MG63 (cell line): ENCODE results near the gene GNA12. TPM values are rescaled to one million over a fixed set of nuclear protein-coding genes. Genes with fewer than 3 reads are reported as not detected.
"Not testable (repeated sequence)": the region's sequence is repeated elsewhere in the genome, so short reads cannot be mapped to it uniquely, and the experiment has no call there.

Source experiments
- DNase-seq: peaks from one replicate; pipeline ENCODE4 v3.0.0-alpha.2; 2020
- H3K27me3 ChIP-seq: fragments of 250-450 bp; sonication (Bioruptor Pico); 2 replicates; pipeline ENCODE4 v1.5.1; 2020; ENCODE audit warnings: mild to moderate bottlenecking, moderate library complexity
- H3K36me3 ChIP-seq: fragments of 250-450 bp; sonication (Bioruptor Pico); 2 replicates; pipeline ENCODE4 v1.5.1; 2020; ENCODE audit warnings: mild to moderate bottlenecking, moderate library complexity
- H3K4me3 ChIP-seq: fragments of 250-450 bp; sonication (Bioruptor Pico); 2 replicates; pipeline ENCODE4 v1.5.1; 2020; ENCODE audit warnings: mild to moderate bottlenecking, moderate library complexity
- H3K9me3 ChIP-seq: fragments of 250-450 bp; sonication (Bioruptor Pico); 2 replicates; pipeline ENCODE4 v1.5.1; 2020; ENCODE audit warnings: mild to moderate bottlenecking, moderate library complexity
- total RNA-seq: library from RNA; depleted of rRNA; stranded (reverse); fragments of >200 nt; shearing (Covaris generic); gene quantifications from 2 replicates; pipeline ENCODE4 v1.2.3, GENCODE V29; 2014; ENCODE audit warnings: low replicate concordance

Gene GNA12
- total RNA-seq, 1 experiment from 2014 or later, result 49.1 TPM

GRCh38 chr7:2872296-2872874 lies 28.3 kb upstream of the GNA12 start:
- H3K36me3 ChIP-seq, result no peaks in the 10 kb centered on the region
- H3K27me3 ChIP-seq, result no peaks in the 10 kb centered on the region
- no peak for DNase-seq
- H3K9me3 ChIP-seq, result no peaks in the 10 kb centered on the region
- H3K4me3 ChIP-seq, result no peak overlapping the region

GRCh38 chr7:2870471-2870931 lies 26.4 kb upstream of the GNA12 start:
- Histone ChIP-seq H3K27me3 (no peaks in the 10 kb centered on the region), H3K36me3 (no peaks in the 10 kb centered on the region), H3K9me3 (no peaks in the 10 kb centered on the region), H3K4me3 (no peak overlapping the region)
- DNase-seq, result no peak

- Histone ChIP-seq H3K4me3 (no peak overlapping the region), H3K27me3 (no peaks in the 10 kb centered on the region), H3K36me3 (no peaks in the 10 kb centered on the region), H3K9me3 (no peaks in the 10 kb centered on the region)
- no peak for DNase-seq
Measured at GRCh38 chr7:2869981-2870380, 25.9 kb upstream of the GNA12 start.

GRCh38 chr7:2866601-2867000 lies 22.5 kb upstream of the GNA12 start:
- Histone ChIP-seq H3K9me3 (no peaks in the 10 kb centered on the region), H3K36me3 (no peaks in the 10 kb centered on the region), H3K4me3 (no peak overlapping the region), H3K27me3 (no peaks in the 10 kb centered on the region)
- no peak for DNase-seq

- H3K27me3 ChIP-seq, result no peaks in the 10 kb centered on the region
- H3K9me3 ChIP-seq, result no peaks in the 10 kb centered on the region
- H3K4me3 ChIP-seq, result no peak overlapping the region
- no peaks in the 10 kb centered on the region for H3K36me3 ChIP-seq
- DNase-seq, result peak; percentile 46
Measured at GRCh38 chr7:2864999-2865670, 21.0 kb upstream of the GNA12 start.

- H3K27me3 ChIP-seq, result no peaks in the 10 kb centered on the region
- H3K4me3 ChIP-seq, result peak overlapping the region; percentile 41
- DNase-seq, result no peak
- no peaks in the 10 kb centered on the region for H3K9me3 ChIP-seq
- H3K36me3 ChIP-seq, result no peaks in the 10 kb centered on the region
Measured at GRCh38 chr7:2864204-2864985, 20.3 kb upstream of the GNA12 start.

- H3K9me3 ChIP-seq, result no peaks in the 10 kb centered on the region
- DNase-seq, result peak; percentile 96
- no peaks in the 10 kb centered on the region for H3K36me3 ChIP-seq
- H3K27me3 ChIP-seq, result no peaks in the 10 kb centered on the region
- H3K4me3 ChIP-seq, result peak overlapping the region; percentile 41
Measured at GRCh38 chr7:2863461-2864066, 19.5 kb upstream of the GNA12 start.

GRCh38 chr7:2862831-2863361 lies 18.8 kb upstream of the GNA12 start:
- Histone ChIP-seq H3K4me3 (peak overlapping the region; percentile 41), H3K9me3 (no peaks in the 10 kb centered on the region), H3K27me3 (no peaks in the 10 kb centered on the region), H3K36me3 (no peaks in the 10 kb centered on the region)
- DNase-seq, result peak; percentile 65

- H3K9me3 ChIP-seq, result no peaks in the 10 kb centered on the region
- no peaks in the 10 kb centered on the region for H3K36me3 ChIP-seq
- no peak overlapping the region for H3K4me3 ChIP-seq
- no peaks in the 10 kb centered on the region for H3K27me3 ChIP-seq
- DNase-seq, result no peak
Measured at GRCh38 chr7:2861509-2861908, 17.4 kb upstream of the GNA12 start.

GRCh38 chr7:2860627-2861133 lies 16.6 kb upstream of the GNA12 start:
- Histone ChIP-seq H3K4me3 (no peak overlapping the region), H3K9me3 (no peaks in the 10 kb centered on the region), H3K36me3 (no peaks in the 10 kb centered on the region), H3K27me3 (no peaks in the 10 kb centered on the region)
- no peak for DNase-seq

- H3K36me3 ChIP-seq, result no peaks in the 10 kb centered on the region
- H3K27me3 ChIP-seq, result no peaks in the 10 kb centered on the region
- DNase-seq, result no peak
- H3K9me3 ChIP-seq, result no peaks in the 10 kb centered on the region
- no peak overlapping the region for H3K4me3 ChIP-seq
Measured at GRCh38 chr7:2859952-2860351, 15.8 kb upstream of the GNA12 start.

- Histone ChIP-seq H3K36me3 (no peaks in the 10 kb centered on the region), H3K27me3 (no peaks in the 10 kb centered on the region), H3K9me3 (no peaks in the 10 kb centered on the region), H3K4me3 (no peak overlapping the region)
- no peak for DNase-seq
Measured at GRCh38 chr7:2858621-2859020, 14.5 kb upstream of the GNA12 start.

- no peaks in the 10 kb centered on the region for H3K27me3 ChIP-seq
- H3K9me3 ChIP-seq, result no peaks in the 10 kb centered on the region
- no peak overlapping the region for H3K4me3 ChIP-seq
- no peaks in the 10 kb centered on the region for H3K36me3 ChIP-seq
- no peak for DNase-seq
Measured at GRCh38 chr7:2856388-2857169, 12.5 kb upstream of the GNA12 start.

GRCh38 chr7:2855386-2855785 lies 11.3 kb upstream of the GNA12 start:
- Histone ChIP-seq H3K9me3 (no peaks in the 10 kb centered on the region), H3K36me3 (no peaks in the 10 kb centered on the region), H3K4me3 (no peak overlapping the region), H3K27me3 (no peaks in the 10 kb centered on the region)
- no peak for DNase-seq

GRCh38 chr7:2853552-2853951 lies 9.4 kb upstream of the GNA12 start:
- DNase-seq, H3K36me3 ChIP-seq: not testable (repeated sequence)

GRCh38 chr7:2853147-2853546 lies 9.0 kb upstream of the GNA12 start:
- Histone ChIP-seq H3K27me3 (no peaks in the 10 kb centered on the region), H3K36me3 (no peaks in the 10 kb centered on the region), H3K4me3 (no peak overlapping the region), H3K9me3 (no peaks in the 10 kb centered on the region)
- peak; percentile 43 for DNase-seq

More at GRCh38 chr7:2853552-2853951, 9.4 kb upstream of the GNA12 start:
- not testable (repeated sequence) for H3K4me3 ChIP-seq, H3K27me3 ChIP-seq, H3K9me3 ChIP-seq
